Measurements from ENCODE around the gene STAU1.
"Not testable (repeated sequence)": the region's sequence is repeated elsewhere in the genome, so short reads cannot be mapped to it uniquely, and the experiment has no call there.

The STAU1 gene

DNA sequence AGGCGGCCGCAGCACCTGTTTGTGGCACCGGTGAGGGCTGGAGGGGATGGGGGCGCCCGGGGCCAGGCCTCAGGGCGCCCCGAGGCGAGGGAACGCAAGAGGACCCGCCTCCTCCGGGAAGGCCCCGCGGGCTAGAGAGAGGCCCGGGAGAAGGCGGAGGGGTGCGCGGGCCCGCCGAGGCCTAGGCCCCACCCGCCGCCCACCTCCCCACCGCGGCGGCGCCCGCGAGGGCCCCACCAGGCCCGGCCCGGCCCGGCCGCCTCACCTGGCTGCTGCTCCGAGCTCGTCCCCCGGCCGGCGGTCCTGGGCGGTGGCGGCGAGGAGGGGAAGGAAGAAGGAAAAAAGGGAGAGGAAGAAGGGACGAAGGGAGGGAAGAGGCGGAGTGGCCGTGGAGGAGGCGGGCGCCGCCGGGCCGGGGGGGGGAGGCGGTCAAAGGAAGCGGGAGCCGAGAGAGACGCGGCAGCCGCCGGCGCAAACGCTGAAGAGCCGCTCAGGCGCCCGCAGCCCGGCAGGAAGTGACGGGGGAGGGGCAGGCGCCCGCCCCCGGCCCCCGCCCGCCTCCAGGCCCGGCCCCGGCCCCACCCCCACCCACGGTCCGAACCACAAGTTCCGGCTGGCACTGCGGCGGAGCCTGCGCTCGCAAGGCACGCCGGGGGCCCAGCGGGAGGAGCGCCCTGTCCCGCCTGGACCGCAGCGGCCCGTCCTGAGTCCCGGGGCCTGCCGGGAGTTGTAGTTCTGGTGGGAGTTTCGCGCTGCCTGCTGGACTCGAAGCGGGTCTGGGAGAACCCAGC is at the start of gene STAU1:
STAU1 (minus strand) TSS at position 484 of the 791 bp plus-strand sequence. CDS start 22,133 bp downstream, outside the sequence.
- DNase-seq (ENCODE audit: low read depth), result peak; percentile 88

- no peak for DNase-seq (ENCODE audit: low read depth)
Observed at GRCh38 chr20:49237531-49237930, 49.4 kb upstream of the STAU1 start.

DNA sequence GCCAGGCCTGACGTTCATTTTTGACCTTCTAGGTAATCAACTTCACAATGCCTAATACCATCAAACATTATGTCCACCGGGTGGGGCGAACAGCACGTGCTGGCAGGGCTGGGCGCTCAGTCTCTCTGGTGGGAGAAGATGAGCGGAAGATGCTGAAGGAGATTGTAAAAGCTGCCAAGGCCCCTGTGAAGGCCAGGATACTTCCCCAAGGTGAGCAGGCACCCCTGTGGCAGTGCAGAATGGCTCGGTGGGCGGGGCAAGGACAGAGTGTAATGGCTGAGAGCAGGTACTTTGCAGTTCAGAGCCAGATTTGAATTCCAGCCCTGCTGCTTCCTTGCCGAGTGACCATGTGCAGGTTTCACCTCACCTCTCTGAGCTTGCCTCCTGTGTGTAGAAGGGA is 48.2 kb upstream of the STAU1 start:
- DNase-seq (ENCODE audit: low read depth), result no peak

GRCh38 chr20:49234831-49235230 is 46.7 kb upstream of the STAU1 start:
- DNase-seq (ENCODE audit: low read depth), result no peak

- no peak for DNase-seq (ENCODE audit: low read depth)
Observed at GRCh38 chr20:49233226-49233625, 45.1 kb upstream of the STAU1 start.

DNA sequence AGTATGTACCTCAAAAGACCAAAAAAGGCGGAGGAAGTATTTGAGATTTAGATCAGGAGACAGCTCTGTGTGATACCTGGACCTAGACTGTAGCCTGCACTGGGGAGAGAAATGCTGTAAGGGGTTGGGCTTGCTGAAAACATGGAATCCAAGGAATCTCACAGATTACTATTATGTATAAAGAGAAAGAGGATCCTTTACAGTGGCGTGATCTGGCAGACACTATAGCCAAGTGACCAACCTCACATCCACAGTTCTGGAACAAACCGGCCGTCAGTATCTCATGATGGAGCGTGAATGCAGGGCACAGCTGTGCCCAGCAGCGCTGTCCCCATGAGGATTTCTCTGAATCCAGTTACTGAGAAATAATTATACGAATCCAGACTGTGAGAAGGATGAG is 43.3 kb upstream of the STAU1 start:
- DNase-seq (ENCODE audit: low read depth), result no peak

DNA sequence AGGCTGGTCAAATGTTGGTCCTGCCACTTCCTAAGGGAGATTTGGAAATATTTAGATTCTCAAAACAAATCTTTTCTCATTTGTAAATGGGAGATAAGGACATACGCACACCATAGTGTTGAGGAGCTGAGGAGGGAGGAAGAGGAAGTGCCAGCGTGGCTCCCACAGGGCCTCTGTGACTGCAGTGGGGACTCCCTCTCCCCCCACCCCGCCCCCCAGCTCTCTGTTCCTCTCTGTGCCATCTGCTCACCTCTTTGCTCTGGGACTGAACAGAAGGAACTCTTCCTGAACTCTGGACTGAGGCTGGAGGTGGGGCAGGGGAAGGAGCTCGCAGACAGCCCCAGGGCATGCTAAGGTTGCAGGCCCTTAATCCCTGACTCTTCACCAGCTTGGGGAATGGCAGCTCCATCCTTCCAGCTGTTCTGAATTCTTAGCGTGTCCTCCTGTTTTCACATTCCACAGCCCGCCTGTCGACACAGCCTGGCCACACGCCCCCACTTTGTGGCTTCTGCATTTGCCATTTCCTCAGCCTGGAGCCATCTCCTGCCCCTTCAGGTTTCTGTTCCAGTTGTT is 42.5 kb upstream of the STAU1 start:
- no peak for DNase-seq (ENCODE audit: low read depth)

GRCh38 chr20:49230021-49230420 is 41.9 kb upstream of the STAU1 start:
- no peak for DNase-seq (ENCODE audit: low read depth)

DNA sequence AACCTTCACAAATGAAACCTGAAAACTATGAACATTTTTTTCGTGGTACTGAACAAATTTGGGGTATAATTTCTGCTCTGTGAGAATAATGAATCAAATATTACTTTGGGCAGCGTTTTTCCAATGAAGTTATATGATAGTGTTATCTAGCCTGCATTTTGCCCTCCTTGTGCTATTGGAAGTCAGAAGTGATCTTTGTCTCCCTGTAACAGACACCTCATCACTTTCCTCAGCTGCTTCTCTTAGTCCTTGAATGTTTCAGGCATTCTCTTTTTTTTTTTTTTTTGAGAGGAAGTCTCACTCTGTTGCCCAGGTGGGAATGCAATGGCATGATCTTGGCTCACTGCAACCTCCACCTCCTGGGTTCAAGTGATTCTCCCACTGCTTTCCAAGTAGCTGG is 41.2 kb upstream of the STAU1 start:
- no peak for DNase-seq (ENCODE audit: low read depth)

DNA sequence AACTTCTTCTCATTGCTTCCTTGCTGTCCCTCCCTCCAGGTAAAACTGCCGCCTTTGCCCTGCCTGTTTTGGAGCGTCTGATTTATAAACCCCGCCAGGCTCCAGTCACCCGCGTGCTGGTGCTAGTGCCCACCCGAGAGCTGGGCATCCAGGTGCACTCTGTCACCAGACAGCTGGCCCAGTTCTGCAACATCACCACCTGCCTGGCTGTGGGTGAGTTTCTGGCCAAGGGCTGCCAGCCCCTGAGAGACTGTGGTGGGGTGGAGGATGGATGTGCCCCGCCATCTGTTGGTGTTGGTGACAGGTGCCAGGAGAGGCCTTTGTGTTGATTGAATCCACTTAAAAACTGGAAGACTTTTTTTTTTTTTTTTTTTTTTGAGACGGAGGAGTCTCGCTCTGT is 40.5 kb upstream of the STAU1 start:
- no peak for DNase-seq (ENCODE audit: low read depth)

DNA sequence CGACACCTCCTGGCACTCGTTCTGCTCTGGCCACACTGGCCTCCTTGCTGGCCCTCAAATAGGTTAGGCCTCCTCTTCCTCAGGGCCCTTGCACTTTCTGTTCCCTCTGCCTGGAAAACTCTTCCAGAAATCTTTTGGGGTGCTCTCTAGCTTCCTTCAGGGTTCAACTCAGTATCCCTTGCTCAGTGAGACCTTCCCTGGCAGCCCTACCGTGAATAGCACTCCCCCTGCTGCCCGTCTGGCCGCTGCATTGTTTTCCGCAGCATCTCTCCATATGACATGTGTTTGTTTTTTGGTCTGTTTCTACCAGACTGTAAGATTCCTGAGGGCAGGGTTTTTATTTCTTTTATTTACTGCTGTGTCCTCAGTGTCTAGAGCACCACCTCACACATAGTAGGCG is 37.8 kb upstream of the STAU1 start:
- DNase-seq (ENCODE audit: low read depth), result no peak

DNA sequence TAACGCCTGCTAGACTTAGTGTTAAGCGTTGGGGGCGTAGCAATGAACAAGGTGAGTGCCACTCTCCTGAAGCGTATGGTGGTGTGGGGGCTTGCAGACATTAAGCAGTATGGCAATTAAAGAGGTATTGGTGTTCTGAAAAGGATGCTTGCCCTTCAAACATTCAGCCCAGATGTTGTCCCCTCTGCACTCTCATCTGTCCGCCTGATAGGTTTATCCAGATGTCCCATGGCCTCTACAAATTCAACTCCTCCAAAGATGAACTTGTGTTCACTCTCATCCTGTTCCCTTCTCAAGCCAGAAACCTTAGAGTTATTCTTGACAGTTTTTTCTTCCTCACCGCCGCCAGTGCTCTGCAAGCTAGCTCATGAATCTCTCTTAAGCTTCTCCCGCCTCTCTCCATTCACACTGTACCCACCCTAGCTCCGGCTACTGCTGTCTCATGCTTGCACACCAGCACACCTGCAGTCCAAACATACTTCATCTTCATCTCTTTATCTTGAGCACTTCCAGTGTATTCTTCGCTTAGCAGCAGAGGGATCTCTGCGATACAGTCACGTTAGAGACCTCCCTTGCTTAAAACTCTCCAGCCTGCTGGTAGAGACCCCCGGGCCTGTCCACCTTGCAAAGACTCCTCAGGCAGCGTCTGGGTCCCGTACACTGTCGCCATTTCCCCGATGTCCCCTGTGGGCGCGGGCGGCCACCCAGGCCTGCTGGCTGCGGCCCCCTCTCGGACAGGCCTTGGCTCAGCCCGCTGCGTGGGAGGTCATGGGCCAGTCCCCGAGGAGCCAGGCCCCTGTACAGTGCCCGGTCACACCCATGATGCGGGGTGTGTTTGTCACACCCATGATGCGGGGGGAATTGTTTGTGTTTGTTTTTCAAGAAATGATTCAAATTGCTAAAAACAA is 32.0 kb upstream of the STAU1 start:
- no peak for DNase-seq (ENCODE audit: low read depth)

- peak; percentile 96 for DNase-seq (ENCODE audit: low read depth)
Observed at GRCh38 chr20:49219091-49219923, 31.2 kb upstream of the STAU1 start, which contains the start of gene DDX27. Gene DDX27 (plus strand): TSS chr20:49219416. CDS start chr20:49219449, 33 bp downstream.

DNA sequence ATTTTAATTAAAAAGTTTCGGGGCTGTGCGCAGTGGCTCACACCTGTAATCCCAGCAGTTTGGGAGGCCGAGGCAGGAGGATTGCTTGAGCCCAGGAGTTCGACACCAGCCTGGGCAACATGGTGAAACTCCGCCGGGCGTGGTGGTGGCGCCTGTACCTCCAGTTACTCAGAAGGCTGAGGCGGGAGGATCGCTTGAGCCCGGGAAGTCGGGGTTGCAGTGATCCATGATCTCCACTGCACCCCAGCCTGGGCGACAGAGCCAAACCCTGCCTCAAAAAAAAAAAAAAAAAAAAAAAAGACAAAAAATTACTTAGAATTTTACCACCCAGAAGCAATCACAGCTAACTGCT is 30.6 kb upstream of the STAU1 start:
- DNase-seq (ENCODE audit: low read depth), result not testable (repeated sequence)

DNA sequence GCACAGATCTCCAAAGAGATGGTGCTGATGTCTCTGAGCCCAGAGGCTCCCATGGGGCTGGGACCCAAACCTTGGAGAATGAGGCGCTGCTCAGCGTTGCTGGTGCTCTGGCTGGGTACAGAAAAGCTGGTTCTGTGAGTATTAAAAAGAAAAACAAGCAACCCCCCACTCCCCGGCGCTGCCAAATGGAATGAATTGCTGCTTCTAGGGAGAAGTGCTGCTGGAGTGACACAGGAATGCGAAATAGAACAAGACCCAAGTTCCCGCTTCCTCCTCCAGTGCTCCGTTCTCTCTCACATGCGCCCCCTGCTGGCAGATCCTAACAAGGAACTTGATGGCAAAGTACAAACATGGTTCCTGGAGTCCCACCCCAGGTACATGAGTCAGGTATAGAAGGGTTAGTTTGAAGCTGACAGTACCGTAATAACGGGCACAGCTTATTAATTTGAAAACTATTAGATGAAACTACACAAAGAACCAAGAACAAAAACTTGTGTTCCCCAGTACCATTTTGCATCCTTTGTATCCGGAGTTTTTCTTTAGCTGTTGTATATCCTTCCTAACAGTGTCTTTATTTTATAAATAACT is 29.0 kb upstream of the STAU1 start:
- peak; percentile 66 for DNase-seq (ENCODE audit: low read depth)

DNA sequence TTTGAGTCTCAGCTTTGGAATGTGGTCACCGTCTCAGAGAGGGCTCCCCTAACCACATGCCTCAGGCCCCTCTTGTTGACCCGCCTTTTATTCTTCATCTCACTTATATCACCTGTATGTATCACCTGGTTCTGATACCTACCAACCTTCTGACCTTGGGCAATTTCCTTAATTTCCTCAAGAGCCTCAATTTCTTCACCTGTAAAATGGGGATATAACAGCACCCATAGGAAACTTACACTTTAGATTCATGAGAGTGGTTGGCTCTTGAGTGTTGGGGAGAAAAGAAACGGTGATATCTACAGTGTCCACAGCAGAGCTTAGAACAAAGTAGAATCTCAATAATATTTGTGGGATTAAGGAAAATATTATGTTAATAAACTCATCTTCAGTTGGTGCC is 27.1 kb upstream of the STAU1 start:
- no peak for DNase-seq (ENCODE audit: low read depth)

- DNase-seq (ENCODE audit: low read depth), result no peak
Observed at GRCh38 chr20:49214571-49214970, 26.4 kb upstream of the STAU1 start.

GRCh38 chr20:49210757-49211110 is 22.6 kb upstream of the STAU1 start:
- no peak for DNase-seq (ENCODE audit: low read depth)

GRCh38 chr20:49210101-49210756 is 22.1 kb upstream of the STAU1 start:
- no peak for DNase-seq (ENCODE audit: low read depth)

- no peak for DNase-seq (ENCODE audit: low read depth)
Observed at GRCh38 chr20:49207076-49207475, 18.9 kb upstream of the STAU1 start.

DNA sequence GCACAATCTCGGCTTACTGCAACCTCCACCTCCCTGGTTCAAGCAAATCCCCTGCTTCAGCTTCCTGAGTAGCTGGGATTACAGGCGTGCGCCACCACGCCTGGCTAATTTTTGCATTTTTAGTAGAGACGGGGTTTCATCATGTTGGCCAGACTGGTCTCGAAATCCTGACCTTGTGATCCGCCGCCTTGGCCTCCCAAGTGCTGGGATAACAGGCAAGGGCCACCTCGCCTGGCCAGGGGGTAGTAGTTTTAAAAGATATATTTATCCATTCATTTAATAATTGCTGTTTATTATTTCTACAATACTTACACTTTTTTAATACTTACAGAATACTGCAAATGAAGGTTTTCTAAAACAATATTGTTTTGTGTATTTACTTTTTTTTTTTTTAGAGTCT is 15.6 kb upstream of the STAU1 start:
- no peak for DNase-seq (ENCODE audit: low read depth)

All from GM04504 (cell line).